ENCODE results near the gene KLF6.

GRCh38 chr10:3749011-3749410, 36.0 kb downstream of the KLF6 start:
- TF ChIP-seq ZNF217 (CRISPR knock-in tag; IDR thresholded peaks at IDR 0.05) (no peak), MYBL2 (IDR thresholded peaks at IDR 0.05; ENCODE audit: low read depth) (no peak), MYBL2 (CRISPR knock-in tag; IDR thresholded peaks at IDR 0.05; ENCODE audit: borderline replicate concordance) (no peak), MYC (IDR thresholded peaks at IDR 0.05; ENCODE audit: low read depth, low read length) (no peak), MYC (CRISPR knock-in tag; IDR thresholded peaks at IDR 0.05; ENCODE audit: borderline replicate concordance, low read depth) (no peak), CBX8 (IDR thresholded peaks at IDR 0.05; ENCODE audit: borderline replicate concordance, extremely low read depth, low read depth, low read length, poor library complexity, severe bottlenecking) (no peak), GABPA (tag; conservative IDR thresholded peaks at IDR 0.05; ENCODE audit: low read depth) (no peak), MXD1 (CRISPR knock-in tag; IDR thresholded peaks at IDR 0.05; ENCODE audit: borderline replicate concordance, poor library complexity, severe bottlenecking) (no peak), UBTF (IDR thresholded peaks at IDR 0.05; ENCODE audit: borderline replicate concordance in 1 of 2, low read depth in 2 of 2, low read length in 2 of 2) (no peak), CBX3 (IDR thresholded peaks at IDR 0.05; ENCODE audit: borderline replicate concordance in 1 of 2, low read length in 2 of 2) (no peak), KDM4B (IDR thresholded peaks at IDR 0.05; ENCODE audit: borderline replicate concordance in 2 of 2, low read depth in 1 of 2) (no peak)
- TF ChIP-seq, protein P1, sequence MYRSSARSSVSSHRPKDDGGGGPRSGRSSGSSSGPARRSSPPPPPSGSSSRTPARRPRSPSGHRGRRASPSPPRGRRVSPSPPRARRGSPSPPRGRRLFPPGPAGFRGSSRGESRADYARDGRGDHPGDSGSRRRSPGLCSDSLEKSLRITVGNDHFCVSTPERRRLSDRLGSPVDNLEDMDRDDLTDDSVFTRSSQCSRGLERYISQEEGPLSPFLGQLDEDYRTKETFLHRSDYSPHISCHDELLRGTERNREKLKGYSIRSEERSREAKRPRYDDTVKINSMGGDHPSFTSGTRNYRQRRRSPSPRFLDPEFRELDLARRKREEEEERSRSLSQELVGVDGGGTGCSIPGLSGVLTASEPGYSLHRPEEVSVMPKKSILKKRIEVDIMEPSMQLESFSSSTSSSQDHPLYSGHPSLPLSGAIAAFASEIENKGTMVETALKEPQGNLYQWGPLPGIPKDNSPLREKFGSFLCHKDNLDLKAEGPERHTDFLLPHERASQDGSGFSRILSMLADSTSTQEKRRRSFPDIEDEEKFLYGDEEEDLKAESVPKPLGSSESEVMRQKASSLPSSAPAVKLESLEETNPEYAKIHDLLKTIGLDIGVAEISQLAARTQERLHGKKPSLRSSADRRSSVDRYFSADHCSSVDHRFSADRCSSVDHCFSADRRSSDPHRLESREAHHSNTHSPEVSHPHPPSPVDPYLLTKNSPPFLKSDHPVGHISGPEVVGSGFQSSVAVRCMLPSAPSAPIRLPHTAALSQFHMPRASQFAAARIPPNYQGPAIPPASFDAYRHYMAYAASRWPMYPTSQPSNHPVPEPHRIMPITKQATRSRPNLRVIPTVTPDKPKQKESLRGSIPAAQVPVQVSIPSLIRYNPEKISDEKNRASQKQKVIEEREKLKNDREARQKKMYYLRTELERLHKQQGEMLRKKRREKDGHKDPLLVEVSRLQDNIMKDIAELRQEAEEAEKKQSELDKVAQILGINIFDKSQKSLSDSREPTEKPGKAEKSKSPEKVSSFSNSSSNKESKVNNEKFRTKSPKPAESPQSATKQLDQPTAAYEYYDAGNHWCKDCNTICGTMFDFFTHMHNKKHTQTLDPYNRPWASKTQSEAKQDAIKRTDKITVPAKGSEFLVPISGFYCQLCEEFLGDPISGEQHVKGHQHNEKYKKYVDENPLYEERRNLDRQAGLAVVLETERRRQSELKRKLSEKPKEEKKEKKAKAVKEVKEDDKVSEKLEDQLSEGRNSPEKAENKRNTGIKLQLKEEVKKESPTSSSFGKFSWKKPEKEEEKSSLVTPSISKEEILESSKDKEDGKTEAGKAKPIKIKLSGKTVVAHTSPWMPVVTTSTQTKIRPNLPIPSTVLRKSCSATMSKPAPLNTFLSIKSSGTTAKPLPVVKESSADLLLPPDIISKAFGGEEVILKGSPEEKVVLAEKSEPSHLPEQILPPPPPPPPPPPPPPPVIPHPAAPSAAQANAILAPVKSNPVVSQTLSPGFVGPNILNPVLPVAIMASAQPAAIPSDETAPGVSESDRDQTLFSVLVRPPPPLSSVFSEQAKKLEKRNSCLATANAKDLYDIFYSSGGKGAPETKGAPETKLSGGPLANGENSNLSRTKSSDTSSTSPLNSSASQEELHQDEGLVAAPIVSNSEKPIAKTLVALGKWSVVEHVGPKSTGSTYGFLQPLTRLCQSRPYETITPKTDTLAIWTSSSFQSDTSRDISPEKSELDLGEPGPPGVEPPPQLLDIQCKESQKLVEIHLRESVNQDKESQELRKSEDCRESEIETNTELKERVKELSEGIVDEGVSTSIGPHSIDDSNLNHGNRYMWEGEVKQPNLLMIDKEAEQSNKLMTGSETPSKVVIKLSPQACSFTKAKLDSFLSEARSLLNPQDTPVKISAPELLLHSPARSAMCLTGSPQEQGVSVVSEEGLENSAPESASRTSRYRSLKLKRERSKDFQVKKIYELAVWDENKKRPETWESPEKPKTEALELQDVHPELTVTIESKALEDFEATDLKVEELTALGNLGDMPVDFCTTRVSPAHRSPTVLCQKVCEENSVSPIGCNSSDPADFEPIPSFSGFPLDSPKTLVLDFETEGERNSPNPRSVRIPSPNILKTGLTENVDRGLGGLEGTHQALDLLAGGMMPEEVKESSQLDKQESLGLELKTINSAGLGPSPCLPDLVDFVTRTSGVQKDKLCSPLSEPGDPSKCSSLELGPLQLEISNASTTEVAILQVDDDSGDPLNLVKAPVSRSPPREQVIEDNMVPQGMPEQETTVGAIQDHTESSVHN (IDR thresholded peaks at IDR 0.05; ENCODE audit: borderline replicate concordance in 1 of 2, low read depth in 1 of 2), result no peak
- TF ChIP-seq, protein P2, sequence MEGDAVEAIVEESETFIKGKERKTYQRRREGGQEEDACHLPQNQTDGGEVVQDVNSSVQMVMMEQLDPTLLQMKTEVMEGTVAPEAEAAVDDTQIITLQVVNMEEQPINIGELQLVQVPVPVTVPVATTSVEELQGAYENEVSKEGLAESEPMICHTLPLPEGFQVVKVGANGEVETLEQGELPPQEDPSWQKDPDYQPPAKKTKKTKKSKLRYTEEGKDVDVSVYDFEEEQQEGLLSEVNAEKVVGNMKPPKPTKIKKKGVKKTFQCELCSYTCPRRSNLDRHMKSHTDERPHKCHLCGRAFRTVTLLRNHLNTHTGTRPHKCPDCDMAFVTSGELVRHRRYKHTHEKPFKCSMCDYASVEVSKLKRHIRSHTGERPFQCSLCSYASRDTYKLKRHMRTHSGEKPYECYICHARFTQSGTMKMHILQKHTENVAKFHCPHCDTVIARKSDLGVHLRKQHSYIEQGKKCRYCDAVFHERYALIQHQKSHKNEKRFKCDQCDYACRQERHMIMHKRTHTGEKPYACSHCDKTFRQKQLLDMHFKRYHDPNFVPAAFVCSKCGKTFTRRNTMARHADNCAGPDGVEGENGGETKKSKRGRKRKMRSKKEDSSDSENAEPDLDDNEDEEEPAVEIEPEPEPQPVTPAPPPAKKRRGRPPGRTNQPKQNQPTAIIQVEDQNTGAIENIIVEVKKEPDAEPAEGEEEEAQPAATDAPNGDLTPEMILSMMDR (IDR thresholded peaks at IDR 0.05 in 2 of 3, conservative IDR thresholded peaks at IDR 0.05 in 1 of 3; ENCODE audit: insufficient read depth in 2 of 3, low read depth in 1 of 3, low read length in 3 of 3), result no peak
- TF ChIP-seq, protein P3, sequence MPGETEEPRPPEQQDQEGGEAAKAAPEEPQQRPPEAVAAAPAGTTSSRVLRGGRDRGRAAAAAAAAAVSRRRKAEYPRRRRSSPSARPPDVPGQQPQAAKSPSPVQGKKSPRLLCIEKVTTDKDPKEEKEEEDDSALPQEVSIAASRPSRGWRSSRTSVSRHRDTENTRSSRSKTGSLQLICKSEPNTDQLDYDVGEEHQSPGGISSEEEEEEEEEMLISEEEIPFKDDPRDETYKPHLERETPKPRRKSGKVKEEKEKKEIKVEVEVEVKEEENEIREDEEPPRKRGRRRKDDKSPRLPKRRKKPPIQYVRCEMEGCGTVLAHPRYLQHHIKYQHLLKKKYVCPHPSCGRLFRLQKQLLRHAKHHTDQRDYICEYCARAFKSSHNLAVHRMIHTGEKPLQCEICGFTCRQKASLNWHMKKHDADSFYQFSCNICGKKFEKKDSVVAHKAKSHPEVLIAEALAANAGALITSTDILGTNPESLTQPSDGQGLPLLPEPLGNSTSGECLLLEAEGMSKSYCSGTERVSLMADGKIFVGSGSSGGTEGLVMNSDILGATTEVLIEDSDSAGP (CRISPR knock-in tag; IDR thresholded peaks at IDR 0.05), result no peak

Data from K562 (cell line).